Type B pancreatic cell (in vitro differentiated cells): ENCODE measurements around the gene SLC12A3. TPM values are rescaled to one million over a fixed set of nuclear protein-coding genes. Genes with fewer than 3 reads are reported as not detected.

Source experiments
- DNase-seq: peaks from one replicate; pipeline ENCODE4 v3.0.0; 2021; ENCODE audit warnings: mixed read lengths; ENCODE audit not compliant: unreplicated experiment; ENCODE audit errors: extremely low spot score
- H3K27ac Mint-ChIP-seq: 2 replicates; pipeline ENCODE4 v1.8.0; 2021; ENCODE audit warnings: mild to moderate bottlenecking, mixed read lengths
- H3K27me3 Mint-ChIP-seq: 2 replicates; pipeline ENCODE4 v1.8.0; 2021; ENCODE audit warnings: mixed read lengths
- H3K36me3 Mint-ChIP-seq: 2 replicates; pipeline ENCODE4 v1.8.0; 2021; ENCODE audit warnings: mixed read lengths
- H3K4me1 Mint-ChIP-seq: one replicate; pipeline ENCODE4 v1.8.0; 2021; ENCODE audit warnings: mixed read lengths; ENCODE audit not compliant: unreplicated experiment
- H3K4me3 Mint-ChIP-seq: 2 replicates; pipeline ENCODE4 v1.8.0; 2021; ENCODE audit warnings: mild to moderate bottlenecking, mixed read lengths
- H3K9me3 Mint-ChIP-seq: 2 replicates; pipeline ENCODE4 v1.8.0; 2021; ENCODE audit warnings: mixed read lengths
- CTCF ChIP-seq: fragments of 200-600 bp; sonication (generic); conservative IDR thresholded peaks from 2 replicates; pipeline ENCODE4 v1.5.0; 2021; ENCODE audit warnings: antibody characterized with exemption, mild to moderate bottlenecking
- microRNA-seq: library from miRNA; unstranded; fragments of <30 nt; microRNA quantifications from one replicate; pipeline ENCODE4, GENCODE V29; 2020
- total RNA-seq: library from RNA; stranded (reverse); gene quantifications from 2 replicates; pipeline ENCODE4 v1.2.1, GENCODE V29; 2021; ENCODE audit warnings: low replicate concordance

Gene SLC12A3
- total RNA-seq, 1 donor from 2014 or later: 0.31 TPM

- Mint-ChIP-seq H3K9me3 (no peaks in the 10 kb centered on the region), H3K4me3 (no peak overlapping the region), H3K27ac (no peak overlapping the region), H3K27me3 (no peaks in the 10 kb centered on the region), H3K4me1 (no peaks in the 10 kb centered on the region), H3K36me3 (no peaks in the 10 kb centered on the region)
- no peak for DNase-seq
- peak; percentile 45 for TF ChIP-seq CTCF
Measured at GRCh38 chr16:56956756-56957155, 91.7 kb downstream of the SLC12A3 start.

- H3K27ac Mint-ChIP-seq: no peak overlapping the region
Measured at GRCh38 chr16:56960681-56961281, 95.8 kb downstream of the SLC12A3 start.

GRCh38 chr16:56961386-56961785 is 96.4 kb downstream of the SLC12A3 start:
- no peak for TF ChIP-seq CTCF
- no peaks in the 10 kb centered on the region for H3K4me1 Mint-ChIP-seq
- DNase-seq: no peak
- no peak overlapping the region for H3K27ac Mint-ChIP-seq
- no peak overlapping the region for H3K4me3 Mint-ChIP-seq
- H3K36me3 Mint-ChIP-seq: no peaks in the 10 kb centered on the region
- H3K27me3 Mint-ChIP-seq: no peaks in the 10 kb centered on the region
- no peaks in the 10 kb centered on the region for H3K9me3 Mint-ChIP-seq

More at GRCh38 chr16:56960681-56961281, 95.8 kb downstream of the SLC12A3 start:
- Mint-ChIP-seq H3K4me3 (no peak overlapping the region), H3K4me1 (no peaks in the 10 kb centered on the region), H3K27me3 (no peaks in the 10 kb centered on the region), H3K36me3 (no peaks in the 10 kb centered on the region), H3K9me3 (no peaks in the 10 kb centered on the region)
- no peak for TF ChIP-seq CTCF
- no peak for DNase-seq

- H3K27ac Mint-ChIP-seq: no peak within 1 kb of the TSS
- TF ChIP-seq CTCF: no peak
- no peak for DNase-seq
- no peaks in the 10 kb centered on the region for H3K4me1 Mint-ChIP-seq
- no peak within 1 kb of the TSS for H3K4me3 Mint-ChIP-seq
- H3K36me3 Mint-ChIP-seq: no peaks in the 10 kb centered on the region
- H3K9me3 Mint-ChIP-seq: no peaks in the 10 kb centered on the region
- H3K27me3 Mint-ChIP-seq: no peaks in the 10 kb centered on the region
Measured at GRCh38 chr16:56961851-56962281, 96.9 kb downstream of the SLC12A3 start, which contains the start of gene CETP. TSS of gene CETP (plus strand) at chr16:56961950. CDS start at chr16:56961980, 30 bp downstream.

GRCh38 chr16:56964243-56965148 is 99.5 kb downstream of the SLC12A3 start:
- no peaks in the 10 kb centered on the region for H3K9me3 Mint-ChIP-seq
- no peaks in the 10 kb centered on the region for H3K4me1 Mint-ChIP-seq
- no peak overlapping the region for H3K27ac Mint-ChIP-seq
- DNase-seq: peak; percentile 82
- no peaks in the 10 kb centered on the region for H3K36me3 Mint-ChIP-seq
- peak; percentile 95 for TF ChIP-seq CTCF
- no peaks in the 10 kb centered on the region for H3K27me3 Mint-ChIP-seq
- H3K4me3 Mint-ChIP-seq: no peak overlapping the region

Small RNA genes lying within 50 kb of the gene (microRNA-seq; reads per million reads assigned to microRNA genes)
- 35.0 reads per million, percentile 51 among the genes with 10 or more reads in this experiment for gene MIR138-2
- not detected for gene MIR6863

Other genes starting within 250 kb of the SLC12A3 start
- 7.8 and 12.5 TPM in 2 replicates for gene MT1E, start 239.4 kb upstream of the SLC12A3 start, total RNA-seq
- not detected in 2 replicates for gene MT1M, start 232.5 kb upstream of the SLC12A3 start, total RNA-seq
- gene MT1A, start 226.5 kb upstream of the SLC12A3 start, total RNA-seq: not detected in 2 replicates
- gene MT1B, start 213.3 kb upstream of the SLC12A3 start, total RNA-seq: not detected in 2 replicates
- 5.9 and 6.5 TPM in 2 replicates for gene MT1F, start 207.2 kb upstream of the SLC12A3 start, total RNA-seq
- gene MT1G, start 197.1 kb upstream of the SLC12A3 start, total RNA-seq: 2.8 and 4.8 TPM in 2 replicates
- gene MT1H, start 195.4 kb upstream of the SLC12A3 start, total RNA-seq: 2.2 and 2.4 TPM in 2 replicates
- gene MT1X, start 182.7 kb upstream of the SLC12A3 start, total RNA-seq: 39.3 and 53.1 TPM in 2 replicates
- 68.8 and 101 TPM in 2 replicates for gene NUP93, start 135.1 kb upstream of the SLC12A3 start, total RNA-seq
- gene HERPUD1, start 66.9 kb downstream of the SLC12A3 start, total RNA-seq: 98.8 and 155 TPM in 2 replicates
- gene CETP, start 96.7 kb downstream of the SLC12A3 start, total RNA-seq: not detected in 2 replicates
- 1.7 and 2.7 TPM in 2 replicates for gene NLRC5, start 124.3 kb downstream of the SLC12A3 start, total RNA-seq
- gene CPNE2, start 227.4 kb downstream of the SLC12A3 start, total RNA-seq: 28.8 and 32.0 TPM in 2 replicates